HG02870 (cell line): Measurements from ENCODE around the gene PFN2.
"Not testable (repeated sequence)": the region's sequence is repeated elsewhere in the genome, so short reads cannot be mapped to it uniquely, and the experiment has no call there.

Experiments used
- ATAC-seq: cut with Tn5 transposase; IDR thresholded peaks from one replicate; pipeline ENCODE4 v1.9.1; 2021; ENCODE audit warnings: mild to moderate bottlenecking, moderate library complexity; ENCODE audit not compliant: unreplicated experiment

Gene PFN2

GRCh38 chr3:149970716-149971402 lies at the start of gene PFN2:
PFN2 (minus strand) TSS chr3:149970895; CDS start chr3:149970856, 39 bp downstream.
- peak; percentile 33 for ATAC-seq

GRCh38 chr3:150015901-150016300 lies 45.2 kb upstream of the PFN2 start:
- no peak for ATAC-seq

- ATAC-seq: no peak
Observed at GRCh38 chr3:150014782-150015181, 44.1 kb upstream of the PFN2 start.

GRCh38 chr3:150013801-150014200 lies 43.1 kb upstream of the PFN2 start:
- no peak for ATAC-seq

GRCh38 chr3:150006794-150007193 lies 36.1 kb upstream of the PFN2 start:
- ATAC-seq: no peak

- ATAC-seq: no peak
Observed at GRCh38 chr3:150005243-150006112, 34.8 kb upstream of the PFN2 start.

- ATAC-seq: no peak
Observed at GRCh38 chr3:150000641-150001040, 29.9 kb upstream of the PFN2 start.

GRCh38 chr3:149999421-149999820 lies 28.7 kb upstream of the PFN2 start:
- ATAC-seq: no peak

GRCh38 chr3:149998946-149999345 lies 28.3 kb upstream of the PFN2 start:
- ATAC-seq: no peak

- ATAC-seq: no peak
Observed at GRCh38 chr3:149992416-149993058, 21.8 kb upstream of the PFN2 start.

GRCh38 chr3:149990423-149990948 lies 19.8 kb upstream of the PFN2 start:
- ATAC-seq: no peak

GRCh38 chr3:149989307-149989706 lies 18.6 kb upstream of the PFN2 start:
- no peak for ATAC-seq

- no peak for ATAC-seq
Observed at GRCh38 chr3:149983628-149984027, 12.9 kb upstream of the PFN2 start.

GRCh38 chr3:149983053-149983452 lies 12.4 kb upstream of the PFN2 start:
- ATAC-seq: not testable (repeated sequence)

GRCh38 chr3:149981979-149982378 lies 11.3 kb upstream of the PFN2 start:
- not testable (repeated sequence) for ATAC-seq

- no peak for ATAC-seq
Observed at GRCh38 chr3:149977386-149977785, 6.7 kb upstream of the PFN2 start.

GRCh38 chr3:149975919-149976318 lies 5.2 kb upstream of the PFN2 start:
- ATAC-seq: no peak

- ATAC-seq: peak; percentile 15
Observed at GRCh38 chr3:149971403-149972075, 844 bp upstream of the PFN2 start.

GRCh38 chr3:149969940-149970715 lies 567 bp downstream of the PFN2 start:
- peak; percentile 69 for ATAC-seq
